ENCODE measurements around the gene BTBD2.
A peak's percentile ranks its signal among the peaks of the same experiment; 100 is the strongest.

Gene BTBD2

DNA sequence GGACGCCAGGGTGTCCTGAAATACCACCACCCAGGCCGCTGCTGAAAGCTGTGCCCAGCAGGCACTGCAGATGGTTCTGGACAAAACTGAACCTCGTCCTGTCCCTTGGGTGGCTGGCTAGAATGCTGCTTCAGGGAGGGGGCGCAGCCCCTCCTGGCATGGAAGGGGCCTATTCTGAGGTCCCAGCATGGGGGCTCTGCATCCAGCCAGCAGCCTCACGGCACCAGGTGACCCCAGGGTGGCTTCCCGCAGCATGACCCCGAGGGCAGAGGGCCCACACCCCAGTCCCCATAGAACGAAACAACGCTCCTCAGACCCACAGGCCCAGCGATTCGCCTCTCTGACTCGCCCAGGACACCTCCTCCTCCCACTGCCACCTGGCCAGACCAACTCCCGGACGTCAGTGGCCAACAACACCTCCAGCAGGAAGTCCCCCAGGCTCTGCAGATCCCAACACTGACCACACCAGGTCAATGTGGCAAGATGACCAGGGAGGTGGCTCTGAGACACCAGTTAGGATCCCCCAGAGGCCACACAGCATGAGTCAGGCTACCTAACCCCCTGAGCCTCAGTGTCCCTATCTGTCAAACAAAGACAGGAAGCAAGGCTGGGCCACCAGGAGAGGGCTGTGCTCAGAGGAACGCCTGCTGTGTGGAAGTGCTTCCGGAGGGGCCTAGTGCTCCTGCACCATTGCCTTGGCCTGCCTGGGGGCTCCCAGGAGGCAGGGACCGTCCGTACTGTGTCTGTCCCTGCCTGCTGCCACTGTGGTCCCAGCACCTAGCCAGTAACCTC lies 29.4 kb upstream of the BTBD2 start:
- DNase-seq (ENCODE audit: extremely low spot score) = no peak
- ChIA-PET CTCF (no interaction called here), POLR2A (no interaction called here)
- TF ChIP-seq BHLHE40 (IDR thresholded peaks at IDR 0.05; ENCODE audit: borderline replicate concordance) (no peak), ZNF384 (IDR thresholded peaks at IDR 0.05) (no peak), ELF4 (IDR thresholded peaks at IDR 0.05) (no peak), FOXM1 (IDR thresholded peaks at IDR 0.05; ENCODE audit: borderline replicate concordance) (no peak)

GRCh38 chr19:2043961-2044708 lies 28.6 kb upstream of the BTBD2 start:
- DNase-seq (ENCODE audit: extremely low spot score) = no peak
- ChIA-PET CTCF (no interaction called here), POLR2A (interaction anchor here (1.1 to 2.1 kb wide), 2 partner anchors 9 kb away, joined by 3 to 20 read pairs; partner anchors contain the start of gene MKNK2)
- TF ChIP-seq FOXA1 (IDR thresholded peaks at IDR 0.05) = no peak
- TF ChIP-seq SUZ12 (IDR thresholded peaks at IDR 0.05) = no peak
- no peak for TF ChIP-seq BHLHE40 (IDR thresholded peaks at IDR 0.05; ENCODE audit: borderline replicate concordance)
- TF ChIP-seq TARDBP (IDR thresholded peaks at IDR 0.05) = no peak
- no peak for TF ChIP-seq SP1 (IDR thresholded peaks at IDR 0.05)
- TF ChIP-seq, protein P1, sequence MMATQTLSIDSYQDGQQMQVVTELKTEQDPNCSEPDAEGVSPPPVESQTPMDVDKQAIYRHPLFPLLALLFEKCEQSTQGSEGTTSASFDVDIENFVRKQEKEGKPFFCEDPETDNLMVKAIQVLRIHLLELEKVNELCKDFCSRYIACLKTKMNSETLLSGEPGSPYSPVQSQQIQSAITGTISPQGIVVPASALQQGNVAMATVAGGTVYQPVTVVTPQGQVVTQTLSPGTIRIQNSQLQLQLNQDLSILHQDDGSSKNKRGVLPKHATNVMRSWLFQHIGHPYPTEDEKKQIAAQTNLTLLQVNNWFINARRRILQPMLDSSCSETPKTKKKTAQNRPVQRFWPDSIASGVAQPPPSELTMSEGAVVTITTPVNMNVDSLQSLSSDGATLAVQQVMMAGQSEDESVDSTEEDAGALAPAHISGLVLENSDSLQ (IDR thresholded peaks at IDR 0.05) = no peak
- no peak for TF ChIP-seq LEF1 (IDR thresholded peaks at IDR 0.05; ENCODE audit: borderline replicate concordance)
- no peak for TF ChIP-seq ARNT (IDR thresholded peaks at IDR 0.05)
- no peak for TF ChIP-seq L3MBTL2 (conservative IDR thresholded peaks at IDR 0.05)
- no peak for TF ChIP-seq NFRKB (IDR thresholded peaks at IDR 0.05)
- no peak for TF ChIP-seq FOXM1 (IDR thresholded peaks at IDR 0.05; ENCODE audit: borderline replicate concordance)
- TF ChIP-seq FOXK2 (IDR thresholded peaks at IDR 0.05) = no peak
- no peak for TF ChIP-seq ELF4 (IDR thresholded peaks at IDR 0.05)
- TF ChIP-seq CTBP1 (IDR thresholded peaks at IDR 0.05; ENCODE audit: borderline replicate concordance) = no peak
- no peak for TF ChIP-seq HDGF (IDR thresholded peaks at IDR 0.05; ENCODE audit: borderline replicate concordance)
- no peak for TF ChIP-seq ZNF384 (IDR thresholded peaks at IDR 0.05)

DNA sequence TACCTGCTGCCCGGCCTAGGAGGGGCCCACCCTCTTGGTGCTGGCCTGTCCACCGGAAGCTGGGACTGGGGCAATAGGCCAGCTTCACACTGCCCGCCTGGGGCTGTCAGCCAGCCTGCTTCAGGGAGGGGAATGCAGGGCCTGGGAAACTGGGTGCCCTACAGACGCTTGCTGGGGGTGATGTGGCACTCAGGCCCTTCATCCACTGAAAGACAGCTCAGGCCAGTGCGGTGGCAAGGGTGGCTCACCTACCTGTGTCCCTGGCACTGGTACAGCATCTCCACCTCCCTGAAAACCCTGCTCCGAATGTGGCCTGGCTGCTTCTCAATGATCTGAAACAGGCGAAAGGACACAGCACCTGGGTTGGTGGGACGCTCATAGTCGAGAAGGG lies 27.7 kb upstream of the BTBD2 start:
- TF ChIP-seq LEF1 (IDR thresholded peaks at IDR 0.05; ENCODE audit: borderline replicate concordance) (no peak), ZNF384 (IDR thresholded peaks at IDR 0.05) (no peak), CTBP1 (IDR thresholded peaks at IDR 0.05; ENCODE audit: borderline replicate concordance) (no peak), FOXA1 (IDR thresholded peaks at IDR 0.05) (no peak), HDGF (IDR thresholded peaks at IDR 0.05; ENCODE audit: borderline replicate concordance) (0 out of 2 replicates have a peak, but pooled peaks have one; percentile 40), SUZ12 (IDR thresholded peaks at IDR 0.05) (no peak), BHLHE40 (IDR thresholded peaks at IDR 0.05; ENCODE audit: borderline replicate concordance) (no peak)
- TF ChIP-seq, protein P1 (IDR thresholded peaks at IDR 0.05) = no peak
- ChIA-PET POLR2A (interaction anchor here (0.6 to 2.4 kb wide), 5 partner anchors 8 to 272 kb away, joined by 3 to 20 read pairs (median 3); partner anchors contain the start of gene MKNK2), CTCF (interaction anchor here (1.4 to 1.9 kb wide), 2 partner anchors 27 to 97 kb away, joined by 3 to 6 read pairs; no protein-coding TSS in a partner anchor)
- DNase-seq (ENCODE audit: extremely low spot score) = no peak

DNA sequence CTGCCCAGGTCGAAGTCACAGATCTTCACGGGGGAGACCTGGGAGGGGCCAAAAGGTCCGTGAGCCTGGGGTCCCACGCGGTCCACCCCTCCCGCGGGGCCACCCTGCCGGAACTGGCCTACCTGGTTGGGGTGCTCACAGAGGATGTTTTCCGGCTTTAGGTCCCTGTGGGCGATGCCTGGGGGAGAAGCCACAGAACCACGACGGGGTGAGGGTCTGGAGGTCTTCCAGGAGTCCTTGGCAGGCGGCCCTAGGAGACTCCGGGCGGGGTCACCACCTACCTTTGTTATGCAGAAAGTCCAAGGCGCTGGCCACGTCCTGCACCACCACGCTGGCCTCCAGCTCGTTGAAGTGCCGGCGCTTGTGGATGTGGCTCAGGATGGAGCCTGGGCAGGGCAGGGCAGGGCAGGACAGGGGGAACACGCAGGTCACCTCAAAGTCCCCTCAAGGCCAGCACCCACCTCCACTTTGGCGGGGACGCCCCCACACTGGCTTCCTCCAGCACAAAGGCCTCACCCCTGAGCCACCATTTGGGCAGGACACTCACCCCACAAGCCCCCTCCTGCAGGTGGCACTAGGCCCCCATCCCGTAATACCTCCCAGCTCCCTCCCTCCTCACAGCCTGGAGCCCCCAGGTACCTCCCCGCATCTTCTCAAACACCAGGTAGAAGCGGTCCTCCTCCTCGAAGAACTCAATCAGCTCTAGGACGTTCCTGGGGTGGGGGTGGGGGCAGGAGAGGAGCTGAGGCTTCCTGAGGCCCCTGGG lies 27.2 kb upstream of the BTBD2 start:
- ChIA-PET POLR2A (interaction anchor here (0.6 to 2.4 kb wide), 6 partner anchors 8 to 273 kb away, joined by 3 to 20 read pairs (median 3); partner anchors contain the start of gene MKNK2), CTCF (interaction anchor here (0.9 to 1.9 kb wide), 4 partner anchors 14 to 97 kb away, joined by 3 to 6 read pairs (median 3); no protein-coding TSS in a partner anchor)
- TF ChIP-seq SUZ12 (IDR thresholded peaks at IDR 0.05) (no peak), FOXK2 (IDR thresholded peaks at IDR 0.05) (no peak), HDGF (IDR thresholded peaks at IDR 0.05; ENCODE audit: borderline replicate concordance) (peak; percentile 84; the same call in 1 of the 2 replicates), FOXM1 (IDR thresholded peaks at IDR 0.05; ENCODE audit: borderline replicate concordance) (no peak), ELF4 (IDR thresholded peaks at IDR 0.05) (no peak), BHLHE40 (IDR thresholded peaks at IDR 0.05; ENCODE audit: borderline replicate concordance) (no peak), CTBP1 (IDR thresholded peaks at IDR 0.05; ENCODE audit: borderline replicate concordance) (no peak), FOXA1 (IDR thresholded peaks at IDR 0.05) (no peak), LEF1 (IDR thresholded peaks at IDR 0.05; ENCODE audit: borderline replicate concordance) (0 out of 2 replicates have a peak, but pooled peaks have one; percentile 62), NFRKB (IDR thresholded peaks at IDR 0.05) (no peak), L3MBTL2 (conservative IDR thresholded peaks at IDR 0.05) (peak; percentile 3; the same call in 1 of the 2 replicates), ZNF384 (IDR thresholded peaks at IDR 0.05) (no peak), ARNT (IDR thresholded peaks at IDR 0.05) (no peak), TARDBP (IDR thresholded peaks at IDR 0.05) (no peak)
- TF ChIP-seq, protein P1 (IDR thresholded peaks at IDR 0.05) = no peak
- DNase-seq (ENCODE audit: extremely low spot score) = no peak

All from HEK293T (cell line).